Ovary (tissue), 9 donors: ENCODE data around the gene PDE6H. TPM values are rescaled to one million over a fixed set of nuclear protein-coding genes. Genes with fewer than 3 reads are reported as not detected.

Experiments
- DNase-seq, 5 donors: peaks; one replicate each; pipeline ENCODE4 v3.0.0-alpha.2; 2019 to 2020
- H3K27ac ChIP-seq, 2 donors: fragments of 200-600 bp; one replicate each; pipeline versions ENCODE4 v1.5.1 to v1.8.0; 2019 to 2022
- H3K27me3 ChIP-seq: fragments of 200-600 bp; one replicate; pipeline ENCODE4 v1.8.0; 2022
- H3K36me3 ChIP-seq: fragments of 200-600 bp; sonication (generic); one replicate; pipeline ENCODE4 v1.5.1; 2019
- H3K4me1 ChIP-seq: one replicate; pipeline ENCODE4 v1.8.1; 2013; ENCODE audit warnings: mild to moderate bottlenecking, moderate library complexity; ENCODE audit not compliant: insufficient read depth
- H3K4me3 ChIP-seq: fragments of 200-600 bp; sonication (generic); one replicate; pipeline ENCODE4 v1.5.1; 2017
- H3K9me3 ChIP-seq, 2 donors: fragments of 200-600 bp in 1 of 2; sonication (generic) in 1 of 2; one replicate each; pipeline versions ENCODE4 v1.5.1 to v1.8.1; 2013 to 2019; ENCODE audit warnings: mild to moderate bottlenecking in 1 of 2, moderate library complexity in 1 of 2
- EP300 ChIP-seq: sonication (generic); formaldehyde crosslinking; IDR thresholded peaks from one replicate; pipeline ENCODE4 v1.6.1; 2017; ENCODE audit warnings: antibody characterized with exemption
- POLR2A ChIP-seq: fragments of 450-650 bp; IDR thresholded peaks from one replicate; pipeline ENCODE4 v1.6.1; 2017; ENCODE audit warnings: antibody characterized with exemption, mild to moderate bottlenecking, moderate library complexity
- WGBS, 3 donors: extraction: QIAGEN DNeasy Blood & Tissue Kit in 1 of 3; methylation state at CpG; one replicate each; pipeline versions ENCODE4 v1.1.5 to v1.1.7; 2013 to 2017; 5-methylcytosine and 5-hydroxymethylcytosine counted together
- intact Hi-C, 4 donors: fragments of 100-400 bp; cut with DNase I; formaldehyde crosslinking; loops; one replicate each; pipeline versions ENCODE4 v1.11.0 to v1.15.1; 2022 to 2023
- polyA plus RNA-seq, 2 donors: library from polyadenylated mRNA; stranded (reverse); fragments of 200-250 nt in 1 of 2; fragments of 350-450 nt in 1 of 2; fragmentation: Illumina TruSeq in 1 of 2; extraction: RNeasy Lipid Tissue Mini Kit (QIAGEN cat#74804) in 1 of 2; gene quantifications; one replicate each; pipeline ENCODE4 v1.2.3, GENCODE V29; 2013 to 2014
- total RNA-seq, 7 donors: library from RNA; depleted of rRNA in 2 of 7; stranded (reverse); fragments of >200 nt in 2 of 7; fragmentation: NEBNext Ultra II Directional in 3 of 7; extraction: Animal tissue kit (Norgen Biotek cat#: 25700) in 3 of 7; gene quantifications; one replicate each; pipeline versions ENCODE4 v1.1.0 to v1.2.4, GENCODE V29; 2016 to 2023
- TF ChIP-seq, protein P1 (sequence below), 3 donors: fragments of 450-650 bp in 2 of 3; fragments of 200-600 bp in 1 of 3; IDR thresholded peaks; one replicate each; pipeline versions ENCODE4 v1.5.1 to v1.8.0; 2016 to 2022; ENCODE audit warnings: antibody characterized with exemption in 3 of 3, mild to moderate bottlenecking in 1 of 3
- donor health status: DM: no; HTN: no; CAD: no; lungs with moderate emphysema.
- donor health status: DM: no; HTN: no; CAD: no.
- donor health status: Bipolar disorder and iron deficiency.
- donor health status: DM: yes; HTN: yes; CAD: no.
- donor health status: DM: no; HTN: no; CAD: no.
- donor health status: DM: yes; HTN: yes; CAD: no.

PDE6H gene
- total and polyA plus RNA-seq, 9 donors, result not detected

GRCh38 chr12:14956024-14956891, 16.6 kb upstream of the PDE6H start:
- intact Hi-C loops, result loop anchor here in 3 of 4 donors (5.0 to 10.0 kb wide), 3 partner anchors 61 to 1164 kb away; no protein-coding TSS in a partner anchor
- no peak for DNase-seq
- Histone ChIP-seq H3K9me3 (no peaks in the 10 kb centered on the region), H3K4me3 (no peak overlapping the region), H3K36me3 (no peaks in the 10 kb centered on the region), H3K27ac (no peak overlapping the region), H3K27me3 (no peaks in the 10 kb centered on the region), H3K4me1 (peaks cover 6% of the 10 kb centered on the region)
- WGBS, 3 donors, result 83 to 88% (median 85%) methylated on average over 9 of the region's 9 CpGs
- TF ChIP-seq, protein P1, sequence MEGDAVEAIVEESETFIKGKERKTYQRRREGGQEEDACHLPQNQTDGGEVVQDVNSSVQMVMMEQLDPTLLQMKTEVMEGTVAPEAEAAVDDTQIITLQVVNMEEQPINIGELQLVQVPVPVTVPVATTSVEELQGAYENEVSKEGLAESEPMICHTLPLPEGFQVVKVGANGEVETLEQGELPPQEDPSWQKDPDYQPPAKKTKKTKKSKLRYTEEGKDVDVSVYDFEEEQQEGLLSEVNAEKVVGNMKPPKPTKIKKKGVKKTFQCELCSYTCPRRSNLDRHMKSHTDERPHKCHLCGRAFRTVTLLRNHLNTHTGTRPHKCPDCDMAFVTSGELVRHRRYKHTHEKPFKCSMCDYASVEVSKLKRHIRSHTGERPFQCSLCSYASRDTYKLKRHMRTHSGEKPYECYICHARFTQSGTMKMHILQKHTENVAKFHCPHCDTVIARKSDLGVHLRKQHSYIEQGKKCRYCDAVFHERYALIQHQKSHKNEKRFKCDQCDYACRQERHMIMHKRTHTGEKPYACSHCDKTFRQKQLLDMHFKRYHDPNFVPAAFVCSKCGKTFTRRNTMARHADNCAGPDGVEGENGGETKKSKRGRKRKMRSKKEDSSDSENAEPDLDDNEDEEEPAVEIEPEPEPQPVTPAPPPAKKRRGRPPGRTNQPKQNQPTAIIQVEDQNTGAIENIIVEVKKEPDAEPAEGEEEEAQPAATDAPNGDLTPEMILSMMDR (IDR thresholded peaks at IDR 0.05), result no peak
- TF ChIP-seq POLR2A (no peak), EP300 (no peak)

DNA sequence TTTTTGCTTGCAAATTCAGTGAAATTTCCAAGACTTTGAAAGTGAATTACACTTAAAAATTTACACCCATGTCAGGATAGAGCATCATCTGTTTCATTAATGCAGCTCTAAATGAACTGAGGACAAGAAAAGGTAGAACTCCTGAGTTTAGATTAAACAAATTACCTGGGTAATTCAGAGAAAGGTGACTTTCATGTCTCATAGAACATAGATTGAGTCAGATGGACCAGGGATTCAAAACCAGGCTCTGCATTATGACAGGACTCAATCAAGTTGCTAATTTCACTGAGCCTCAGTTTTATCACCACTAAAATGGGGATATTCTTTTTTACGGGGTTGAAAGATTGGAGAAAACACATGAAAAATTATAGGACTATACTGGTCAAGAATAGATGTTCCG, 15.9 kb upstream of the PDE6H start:
- Histone ChIP-seq H3K27me3 (no peaks in the 10 kb centered on the region), H3K9me3 (no peaks in the 10 kb centered on the region), H3K27ac (no peak overlapping the region), H3K4me3 (no peak overlapping the region), H3K4me1 (peaks cover 4% of the 10 kb centered on the region), H3K36me3 (no peaks in the 10 kb centered on the region)
- 74 to 86% (median 75%) methylated on average over 2 of the region's 2 CpGs for WGBS, 3 donors
- intact Hi-C loops, result loop anchor here in 3 of 4 donors (5.0 to 10.0 kb wide), 3 partner anchors 62 to 1165 kb away; no protein-coding TSS in a partner anchor
- TF ChIP-seq POLR2A (no peak), EP300 (no peak)
- TF ChIP-seq, protein P1 (IDR thresholded peaks at IDR 0.05), result no peak
- DNase-seq, result no peak

DNA sequence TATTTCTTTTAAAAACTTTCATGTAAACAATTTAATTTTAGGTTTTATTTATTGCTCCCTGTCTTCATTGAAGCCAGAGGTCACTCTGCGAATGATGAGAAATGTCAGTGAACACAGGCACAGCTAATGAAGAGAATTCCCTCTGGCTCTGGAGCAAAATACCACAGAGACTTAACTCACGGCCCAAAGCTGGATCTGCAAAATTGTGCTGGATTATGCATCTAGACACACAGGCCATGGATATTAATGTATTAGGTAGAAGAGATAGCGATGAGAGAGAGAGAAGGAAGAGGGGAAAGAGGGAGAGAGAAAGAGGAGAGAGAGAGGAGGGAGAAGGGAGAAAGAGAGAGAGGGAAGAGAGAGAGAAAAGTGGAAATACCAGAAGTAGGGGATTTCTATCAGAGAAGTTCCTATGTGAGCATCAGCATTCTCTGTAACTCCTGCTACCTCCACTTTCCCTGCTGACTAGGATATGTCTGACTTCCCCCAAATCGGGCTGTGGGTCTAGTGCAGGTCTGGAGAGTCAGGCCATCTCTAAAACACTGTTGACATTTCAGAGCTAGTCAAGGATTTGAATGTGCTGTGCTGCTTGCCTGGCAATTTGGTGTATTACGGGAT, 15.2 kb upstream of the PDE6H start:
- H3K4me3 ChIP-seq, result no peak overlapping the region
- peaks cover 2% of the 10 kb centered on the region for H3K4me1 ChIP-seq
- intact Hi-C loops, result loop anchor here in 3 of 4 donors (5.0 to 10.0 kb wide), 3 partner anchors 63 to 1165 kb away; no protein-coding TSS in a partner anchor
- no peak for DNase-seq
- 57 to 74% (median 65%) methylated on average over 5 of the region's 5 CpGs for WGBS, 3 donors
- H3K27me3 ChIP-seq, result no peaks in the 10 kb centered on the region
- no peak overlapping the region for H3K27ac ChIP-seq
- no peak for TF ChIP-seq POLR2A
- TF ChIP-seq, protein P1 (IDR thresholded peaks at IDR 0.05), result no peak
- no peak for TF ChIP-seq EP300
- no peaks in the 10 kb centered on the region for H3K9me3 ChIP-seq
- no peaks in the 10 kb centered on the region for H3K36me3 ChIP-seq

- Histone ChIP-seq H3K27me3 (no peaks in the 10 kb centered on the region), H3K4me3 (no peak overlapping the region), H3K4me1 (peaks cover 2% of the 10 kb centered on the region), H3K36me3 (no peaks in the 10 kb centered on the region), H3K9me3 (no peaks in the 10 kb centered on the region), H3K27ac (no peak overlapping the region)
- WGBS, 3 donors, result 85 to 89% (median 86%) methylated on average over 11 of the region's 11 CpGs
- no peak for TF ChIP-seq EP300
- no peak for TF ChIP-seq POLR2A
- TF ChIP-seq, protein P1 (IDR thresholded peaks at IDR 0.05), result no peak
- intact Hi-C loops, result loop anchor here in 3 of 4 donors (5.0 to 10.0 kb wide), 3 partner anchors 64 to 1166 kb away; no protein-coding TSS in a partner anchor
- DNase-seq, result no peak
Observed at GRCh38 chr12:14958361-14959125, 14.3 kb upstream of the PDE6H start.
